Vagina (tissue), 2 donors: ENCODE results near the gene ALDH16A1.

ENCODE experiments used
- POLR2A ChIP-seq, 2 donors: fragments of 450-650 bp; IDR thresholded peaks; one replicate each; pipeline ENCODE4 v1.6.1; 2017; ENCODE audit warnings: antibody characterized with exemption in 2 of 2, mild to moderate bottlenecking in 2 of 2, moderate library complexity in 2 of 2
- POLR2AphosphoS5 ChIP-seq, 2 donors: sonication (generic); formaldehyde crosslinking; IDR thresholded peaks; one replicate each; pipeline ENCODE4 v1.9.0; 2017; ENCODE audit warnings: antibody characterized with exemption in 2 of 2, mild to moderate bottlenecking in 2 of 2, low read depth in 1 of 2; ENCODE audit not compliant: insufficient read depth in 1 of 2
- TF ChIP-seq, protein P1 (sequence below), 3 experiments: fragments of 450-650 bp in 2 of 3; fragments of 200-600 bp in 1 of 3; sonication (generic) in 1 of 3; IDR thresholded peaks; one replicate each; pipeline ENCODE4 v1.5.1; 2017 to 2019; ENCODE audit warnings: antibody characterized with exemption in 3 of 3, mild to moderate bottlenecking in 2 of 3, moderate library complexity in 2 of 3

DNA sequence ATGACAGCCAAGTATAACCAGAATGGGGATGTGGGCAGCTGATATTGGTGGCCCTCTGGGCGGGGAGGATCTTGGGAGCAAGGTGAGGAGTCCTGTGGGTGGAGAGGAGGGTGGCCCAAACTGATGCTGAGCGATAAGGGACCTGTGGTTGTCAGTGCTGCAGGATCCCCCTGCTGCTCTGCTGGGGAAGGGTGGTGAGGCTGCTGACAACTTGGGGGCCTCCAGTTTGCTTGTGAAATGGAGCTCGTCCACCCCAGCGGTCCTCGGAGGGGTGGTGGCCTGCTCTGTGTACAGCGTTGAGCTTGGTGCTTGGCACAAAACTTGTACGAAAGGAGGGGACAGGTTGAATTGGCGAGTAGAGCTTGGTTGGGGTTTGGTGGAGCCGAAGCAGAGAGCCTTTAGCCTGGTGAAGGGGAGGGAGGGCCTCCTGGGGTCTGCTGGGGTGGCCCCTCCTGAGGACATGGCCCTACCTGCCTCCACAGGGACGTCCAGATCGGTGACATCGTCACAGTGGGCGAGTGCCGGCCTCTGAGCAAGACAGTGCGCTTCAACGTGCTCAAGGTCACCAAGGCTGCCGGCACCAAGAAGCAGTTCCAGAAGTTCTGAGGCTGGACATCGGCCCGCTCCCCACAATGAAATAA, 46.1 kb downstream of the ALDH16A1 start:
- TF ChIP-seq, protein P1, sequence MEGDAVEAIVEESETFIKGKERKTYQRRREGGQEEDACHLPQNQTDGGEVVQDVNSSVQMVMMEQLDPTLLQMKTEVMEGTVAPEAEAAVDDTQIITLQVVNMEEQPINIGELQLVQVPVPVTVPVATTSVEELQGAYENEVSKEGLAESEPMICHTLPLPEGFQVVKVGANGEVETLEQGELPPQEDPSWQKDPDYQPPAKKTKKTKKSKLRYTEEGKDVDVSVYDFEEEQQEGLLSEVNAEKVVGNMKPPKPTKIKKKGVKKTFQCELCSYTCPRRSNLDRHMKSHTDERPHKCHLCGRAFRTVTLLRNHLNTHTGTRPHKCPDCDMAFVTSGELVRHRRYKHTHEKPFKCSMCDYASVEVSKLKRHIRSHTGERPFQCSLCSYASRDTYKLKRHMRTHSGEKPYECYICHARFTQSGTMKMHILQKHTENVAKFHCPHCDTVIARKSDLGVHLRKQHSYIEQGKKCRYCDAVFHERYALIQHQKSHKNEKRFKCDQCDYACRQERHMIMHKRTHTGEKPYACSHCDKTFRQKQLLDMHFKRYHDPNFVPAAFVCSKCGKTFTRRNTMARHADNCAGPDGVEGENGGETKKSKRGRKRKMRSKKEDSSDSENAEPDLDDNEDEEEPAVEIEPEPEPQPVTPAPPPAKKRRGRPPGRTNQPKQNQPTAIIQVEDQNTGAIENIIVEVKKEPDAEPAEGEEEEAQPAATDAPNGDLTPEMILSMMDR (IDR thresholded peaks at IDR 0.05): no peak
- no peak for TF ChIP-seq POLR2AphosphoS5 (IDR thresholded peaks at IDR 0.05; ENCODE audit: insufficient read depth in 1 of 2, low read depth in 1 of 2)
- no peak for TF ChIP-seq POLR2A (IDR thresholded peaks at IDR 0.05)
